K562 (cell line): ENCODE results near the gene ZDHHC3. TPM values are rescaled to one million over a fixed set of nuclear protein-coding genes. Genes with fewer than 3 reads are reported as not detected.

Experiments used
- ATF3 ChIP-seq, 2 experiments: fragments of 450-650 bp in 1 of 2; sonication (generic) in 1 of 2; formaldehyde crosslinking in 1 of 2; IDR thresholded peaks in 1 of 2; conservative IDR thresholded peaks in 1 of 2; 2 replicates each; pipeline versions ENCODE4 v1.6.1 to v1.8.1; 2016 to 2023; ENCODE audit warnings: mild to moderate bottlenecking in 2 of 2, moderate library complexity in 2 of 2, inconsistent platforms in 1 of 2, missing genetic modification reagents in 1 of 2
- ATF6 ChIP-seq: sonication (generic); formaldehyde crosslinking; IDR thresholded peaks from 2 replicates; pipeline ENCODE4 v1.4.0; 2020; ENCODE audit warnings: mild to moderate bottlenecking, missing genetic modification reagents
- BRCA1 ChIP-seq, 2 experiments: fragments of 450-650 bp in 1 of 2; sonication (generic) in 1 of 2; formaldehyde crosslinking in 1 of 2; IDR thresholded peaks; 2 replicates each; pipeline versions ENCODE4 v1.5.0 to v1.6.1; 2017 to 2020; ENCODE audit warnings: mild to moderate bottlenecking in 1 of 2, missing genetic modification reagents in 1 of 2
- FOXJ3 ChIP-seq: sonication (generic); formaldehyde crosslinking; IDR thresholded peaks from 2 replicates; pipeline ENCODE4 v1.4.0; 2020; ENCODE audit warnings: mild to moderate bottlenecking, missing genetic modification reagents
- HBP1 ChIP-seq: fragments of 450-650 bp; formaldehyde crosslinking; IDR thresholded peaks from 2 replicates; pipeline ENCODE4 v1.4.0; 2022; ENCODE audit warnings: missing genetic modification characterization
- KLF13 ChIP-seq: fragments of 450-650 bp; IDR thresholded peaks from 2 replicates; pipeline ENCODE4 v1.6.1; 2016; ENCODE audit warnings: missing genetic modification characterization, low read depth, mild to moderate bottlenecking, missing compliant biosample characterization, moderate library complexity, borderline replicate concordance
- NFIC ChIP-seq: fragments of 450-650 bp; IDR thresholded peaks from 2 replicates; pipeline ENCODE4 v1.6.1; 2017; ENCODE audit warnings: mild to moderate bottlenecking, inconsistent platforms
- PML ChIP-seq: IDR thresholded peaks from 2 replicates; pipeline ENCODE4 v1.6.1; 2012; ENCODE audit warnings: low read length, inconsistent platforms
- SMARCE1 ChIP-seq: fragments of 450-650 bp; IDR thresholded peaks from 2 replicates; pipeline ENCODE4 v1.7.1; 2016; ENCODE audit warnings: mild to moderate bottlenecking
- ZNF197 ChIP-seq: fragments of 200-800 bp; sonication (Bioruptor generic); IDR thresholded peaks from 2 replicates; pipeline ENCODE4 v1.6.1; 2016; ENCODE audit warnings: low read depth, missing genetic modification characterization, missing compliant biosample characterization
- ZNF280B ChIP-seq: fragments of 250-450 bp; sonication (Bioruptor Pico); IDR thresholded peaks from 2 replicates; pipeline ENCODE4 v1.5.1; 2021; ENCODE audit warnings: mild to moderate bottlenecking
- ZNF395 ChIP-seq: fragments of 200-800 bp; sonication (Bioruptor generic); IDR thresholded peaks from 2 replicates; pipeline ENCODE4 v1.6.1; 2017; ENCODE audit warnings: missing genetic modification characterization, missing compliant biosample characterization
- ZNF639 ChIP-seq, 2 experiments: fragments of 200-800 bp in 1 of 2; sonication (Bioruptor generic) in 1 of 2; sonication (generic) in 1 of 2; formaldehyde crosslinking in 1 of 2; IDR thresholded peaks in 1 of 2; conservative IDR thresholded peaks in 1 of 2; 2 replicates each; pipeline versions ENCODE4 v1.5.0 to v1.6.1; 2016 to 2020; ENCODE audit warnings: missing compliant biosample characterization in 1 of 2, missing genetic modification characterization in 1 of 2, missing genetic modification reagents in 1 of 2
- ZNF655 ChIP-seq: fragments of 250-450 bp; sonication (Bioruptor Pico); IDR thresholded peaks from 2 replicates; pipeline ENCODE4 v1.5.0; 2021
- polyA plus RNA-seq, 8 experiments: library from polyadenylated mRNA; depleted of rRNA in 4 of 8; stranded (reverse) in 5 of 8; unstranded in 3 of 8; fragments of >200 nt; fragmentation: Nextera tagmentation in 2 of 8; fragmentation: Illumina TruSeq in 1 of 8; extraction: Ambion mirVana in 2 of 8; extraction: Trizol in 1 of 8; gene quantifications; 2 replicates each; pipeline versions ENCODE4 v1.2.1 to v1.2.3, GENCODE V29; 2011 to 2014; ENCODE audit warnings: inconsistent platforms in 1 of 8, missing spikeins in 1 of 8
- total RNA-seq, 7 experiments: library from RNA; depleted of rRNA in 6 of 7; stranded (reverse); fragments of >200 nt in 6 of 7; fragmentation: Illumina TruSeq in 2 of 7; extraction: Trizol in 2 of 7; gene quantifications; 2 replicates each; pipeline versions ENCODE4 v1.2.1 to v1.2.3, GENCODE V29; 2011 to 2021; ENCODE audit warnings: low replicate concordance in 1 of 7

ZDHHC3 gene
- total and polyA plus RNA-seq, 9 of the 15 experiments (the other 6 are each of a cell fraction or from before 2014, with no cell fraction given): 10.3 to 120 (median 67.2) TPM

- no peak for TF ChIP-seq ZNF280B (CRISPR knock-in tag)
- no peak for TF ChIP-seq ATF3 (IDR thresholded peaks at IDR 0.05)
- TF ChIP-seq ATF3 (CRISPR knock-in tag; conservative IDR thresholded peaks at IDR 0.05): no peak
- no peak for TF ChIP-seq FOXJ3
- TF ChIP-seq NFIC: peak; percentile 26; the same call in 1 of the 2 replicates
- TF ChIP-seq ATF6 (CRISPR knock-in tag): no peak
- TF ChIP-seq HBP1: 0 out of 2 replicates have a peak, but pooled peaks have one; percentile 29
- no peak for TF ChIP-seq ZNF655 (CRISPR knock-in tag)
- no peak for TF ChIP-seq ZNF197 (CRISPR knock-in tag)
- TF ChIP-seq ZNF395 (CRISPR knock-in tag): 0 out of 2 replicates have a peak, but pooled peaks have one; percentile 63
- TF ChIP-seq SMARCE1: no peak
- peak in 1 of 2 experiments; percentile 82; a peak in 1 of 4 replicates for TF ChIP-seq ZNF639 (CRISPR knock-in tag; conservative IDR thresholded peaks at IDR 0.05 in 1 of 2, IDR thresholded peaks at IDR 0.05 in 1 of 2)
- peak; percentile 80 for TF ChIP-seq KLF13 (tag)
- TF ChIP-seq PML: peak; percentile 50
- TF ChIP-seq BRCA1 (IDR thresholded peaks at IDR 0.05): no peak
- TF ChIP-seq BRCA1 (CRISPR knock-in tag; IDR thresholded peaks at IDR 0.05): no peak
These were observed at the start of gene ZDHHC3, which contains the start of gene EXOSC7 (continued) for GRCh38 chr3:44976002-44976815.
